Activated B cell treated with CpG ODN at 0.5 μM for 24 hours (primary cell): Measurements from ENCODE around the gene ZBTB40. TPM values are rescaled to one million over a fixed set of nuclear protein-coding genes. Genes with fewer than 3 reads are reported as not detected.

Source experiments
- ATAC-seq: fragments of 200-7000 bp; cut with Tn5 transposase; one replicate; pipeline ENCODE4 v1.10.0; 2021; ENCODE audit warnings: low read depth, mild to moderate bottlenecking, moderate library complexity
- CTCF ChIA-PET: fragments of 350-600 bp; sonication (Branson Sonifier 250); formaldehyde crosslinking; loops from one replicate; lab custom pipeline; 2021; ENCODE audit warnings: antibody characterized with exemption; lab: Charles Lee
- POLR2A ChIA-PET: fragments of 350-600 bp; sonication (Branson Sonifier 250); formaldehyde crosslinking; loops from one replicate; lab custom pipeline; 2021; ENCODE audit warnings: antibody characterized with exemption; lab: Charles Lee
- DNase-seq: peaks from one replicate; pipeline ENCODE4 v3.0.0; 2022
- H3K27ac Mint-ChIP-seq: one replicate; pipeline ENCODE4 v1.8.0; 2020; ENCODE audit warnings: mixed read lengths
- H3K27me3 Mint-ChIP-seq: one replicate; pipeline ENCODE4 v1.8.0; 2021; ENCODE audit warnings: mixed read lengths
- H3K36me3 Mint-ChIP-seq: one replicate; pipeline ENCODE4 v1.8.0; 2021; ENCODE audit warnings: low read depth, mixed read lengths
- H3K4me1 Mint-ChIP-seq: one replicate; pipeline ENCODE4 v1.8.0; 2021; ENCODE audit warnings: mixed read lengths
- H3K4me3 Mint-ChIP-seq: one replicate; pipeline ENCODE4 v1.8.0; 2020; ENCODE audit warnings: mild to moderate bottlenecking, mixed read lengths
- H3K9me3 Mint-ChIP-seq: one replicate; pipeline ENCODE4 v1.8.0; 2020; ENCODE audit warnings: mixed read lengths
- intact Hi-C: fragments of 100-400 bp; cut with micrococcal nuclease; formaldehyde crosslinking; loops from one replicate; pipeline ENCODE4 v1.15.1; 2024
- total RNA-seq: library from RNA; stranded (reverse); gene quantifications from 2 replicates; pipeline ENCODE4 v1.2.3, GENCODE V29; 2022
- TF ChIP-seq, protein P1 (sequence below): fragments of 200-600 bp; IDR thresholded peaks from one replicate; pipeline ENCODE4 v1.8.0; 2022; ENCODE audit warnings: antibody characterized with exemption, mild to moderate bottlenecking

The ZBTB40 gene
- total RNA-seq, 1 donor from 2014 or later: 36.2 TPM

DNA sequence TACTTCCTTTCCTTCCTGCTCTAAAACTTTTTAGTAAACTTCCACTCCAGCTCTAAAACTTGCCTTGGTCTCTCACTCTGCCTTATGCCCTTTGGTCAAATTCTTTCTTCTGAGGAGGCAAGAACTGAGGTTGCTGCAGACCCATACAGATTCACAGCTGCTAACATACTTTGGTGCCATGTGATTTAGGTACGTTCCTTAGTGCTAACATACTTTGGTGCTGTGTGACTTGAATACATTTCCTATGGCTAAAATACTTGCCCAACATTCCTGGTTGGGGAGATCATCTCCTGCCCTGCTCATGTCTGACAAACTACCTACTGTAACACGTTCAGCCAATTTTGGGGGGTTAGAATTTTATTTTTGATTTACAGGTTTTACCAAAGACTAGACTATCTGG lies 6.8 kb upstream of the ZBTB40 start:
- ATAC-seq: no peak

DNA sequence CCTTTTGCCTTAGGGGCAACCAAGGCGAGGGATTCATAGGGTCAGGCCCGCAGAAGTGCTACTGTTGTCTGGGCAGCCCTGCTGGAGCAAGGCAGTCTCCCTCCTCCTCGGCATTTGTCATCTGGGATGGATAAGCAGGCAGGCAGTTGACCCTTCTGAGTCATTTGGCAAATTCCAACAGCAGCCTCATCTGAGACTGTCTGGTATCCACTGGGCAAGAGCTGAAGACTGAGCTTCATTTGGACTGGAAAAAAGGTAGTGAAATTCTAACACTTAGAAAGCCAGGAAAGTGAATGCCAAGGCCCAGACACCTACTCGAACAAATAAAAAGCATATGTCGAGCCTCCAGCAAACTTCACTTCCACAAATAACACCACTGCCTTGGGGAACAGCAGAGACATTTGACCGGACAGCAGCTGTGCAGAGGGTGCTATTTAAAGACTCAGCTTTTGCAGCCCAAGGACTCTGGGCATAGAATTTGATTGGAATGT lies 4.0 kb upstream of the ZBTB40 start:
- Mint-ChIP-seq H3K9me3 (no peaks in the 10 kb centered on the region), H3K27me3 (peaks cover 5% of the 10 kb centered on the region), H3K4me1 (peaks cover 11% of the 10 kb centered on the region), H3K27ac (no peak overlapping the region), H3K36me3 (peaks cover 6% of the 10 kb centered on the region), H3K4me3 (no peak overlapping the region)
- intact Hi-C loops: no loop called here
- CTCF ChIA-PET: no interaction called here
- ATAC-seq (no peak), DNase-seq (no peak)
- POLR2A ChIA-PET: no interaction called here
- TF ChIP-seq, protein P1, sequence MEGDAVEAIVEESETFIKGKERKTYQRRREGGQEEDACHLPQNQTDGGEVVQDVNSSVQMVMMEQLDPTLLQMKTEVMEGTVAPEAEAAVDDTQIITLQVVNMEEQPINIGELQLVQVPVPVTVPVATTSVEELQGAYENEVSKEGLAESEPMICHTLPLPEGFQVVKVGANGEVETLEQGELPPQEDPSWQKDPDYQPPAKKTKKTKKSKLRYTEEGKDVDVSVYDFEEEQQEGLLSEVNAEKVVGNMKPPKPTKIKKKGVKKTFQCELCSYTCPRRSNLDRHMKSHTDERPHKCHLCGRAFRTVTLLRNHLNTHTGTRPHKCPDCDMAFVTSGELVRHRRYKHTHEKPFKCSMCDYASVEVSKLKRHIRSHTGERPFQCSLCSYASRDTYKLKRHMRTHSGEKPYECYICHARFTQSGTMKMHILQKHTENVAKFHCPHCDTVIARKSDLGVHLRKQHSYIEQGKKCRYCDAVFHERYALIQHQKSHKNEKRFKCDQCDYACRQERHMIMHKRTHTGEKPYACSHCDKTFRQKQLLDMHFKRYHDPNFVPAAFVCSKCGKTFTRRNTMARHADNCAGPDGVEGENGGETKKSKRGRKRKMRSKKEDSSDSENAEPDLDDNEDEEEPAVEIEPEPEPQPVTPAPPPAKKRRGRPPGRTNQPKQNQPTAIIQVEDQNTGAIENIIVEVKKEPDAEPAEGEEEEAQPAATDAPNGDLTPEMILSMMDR: no peak

More for the DNA sequence above, 6.8 kb upstream of the ZBTB40 start:
- intact Hi-C loops: no loop called here
- Mint-ChIP-seq H3K36me3 (no peaks in the 10 kb centered on the region), H3K9me3 (peaks cover 14% of the 10 kb centered on the region), H3K27me3 (peaks cover 5% of the 10 kb centered on the region), H3K27ac (no peak overlapping the region), H3K4me1 (no peaks in the 10 kb centered on the region), H3K4me3 (no peak overlapping the region)
- DNase-seq: no peak
- ChIA-PET CTCF (no interaction called here), POLR2A (no interaction called here)
- TF ChIP-seq, protein P1: no peak

DNA sequence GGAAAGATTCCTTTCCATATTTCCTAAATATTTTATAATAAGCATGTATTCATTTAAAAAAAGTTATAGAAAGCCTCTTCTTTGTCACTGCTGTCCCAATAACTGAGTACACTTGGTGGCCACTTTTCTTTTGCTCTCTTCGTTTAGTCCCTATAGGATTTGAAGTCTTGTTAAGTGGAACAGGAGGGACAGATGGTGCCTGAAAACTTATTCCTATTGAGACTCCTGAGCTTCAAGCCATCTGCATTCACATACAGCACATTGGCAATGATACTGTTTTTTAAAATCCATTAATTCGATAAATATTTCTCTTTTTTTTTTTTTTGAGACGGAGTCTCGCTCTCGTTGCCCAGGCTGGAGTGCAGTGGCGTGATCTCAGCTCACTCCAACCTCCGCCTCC lies 2.0 kb upstream of the ZBTB40 start:
- ChIA-PET CTCF (no interaction called here), POLR2A (no interaction called here)
- TF ChIP-seq, protein P1: no peak
- Mint-ChIP-seq H3K4me1 (peaks cover 24% of the 10 kb centered on the region), H3K36me3 (peaks cover 7% of the 10 kb centered on the region), H3K27me3 (peaks cover 1% of the 10 kb centered on the region), H3K27ac (no peak overlapping the region), H3K4me3 (no peak overlapping the region), H3K9me3 (no peaks in the 10 kb centered on the region)
- no peak for ATAC-seq
- intact Hi-C loops: loop anchor here (5.0 kb wide), 1 partner anchor 422 kb away; no protein-coding TSS in a partner anchor
- no peak for DNase-seq

DNA sequence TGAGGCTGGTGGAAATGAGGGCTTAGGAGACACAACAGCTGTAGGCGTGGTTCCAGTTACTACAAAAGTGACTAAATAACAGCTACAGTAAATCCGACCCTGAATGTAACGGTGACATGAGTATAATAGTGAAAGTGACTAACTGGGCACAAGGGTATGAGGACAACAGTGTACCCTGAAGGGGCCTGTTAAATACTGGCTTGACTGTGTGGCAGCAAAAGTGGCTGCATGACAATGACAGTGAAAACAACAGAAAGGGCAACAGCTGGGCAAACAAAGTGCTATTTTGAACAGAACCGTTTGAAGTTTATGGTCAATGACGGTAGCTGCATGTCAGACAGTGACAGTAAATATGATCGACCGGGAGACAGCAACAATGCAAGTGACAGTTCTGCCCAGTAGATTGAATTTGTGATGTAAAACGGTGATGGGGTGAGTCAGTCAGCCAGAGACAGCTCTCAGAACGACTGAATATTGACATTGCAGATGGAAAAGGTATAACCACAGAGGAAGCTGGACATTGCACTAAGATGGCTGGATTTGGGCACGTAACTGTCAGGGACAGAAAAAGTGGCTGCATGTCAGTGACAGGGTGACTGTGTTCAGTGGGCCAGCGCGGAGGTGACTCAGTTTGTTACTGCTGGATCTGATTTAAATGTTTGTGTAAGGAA lies 1.2 kb upstream of the ZBTB40 start:
- CTCF ChIA-PET: no interaction called here
- peak overlapping the region; percentile 82 for H3K27ac Mint-ChIP-seq
- TF ChIP-seq, protein P1: no peak
- H3K4me3 Mint-ChIP-seq: peak overlapping the region; percentile 74
- DNase-seq: no peak
- H3K9me3 Mint-ChIP-seq: no peaks in the 10 kb centered on the region
- intact Hi-C loops: loop anchor here (1.0 to 5.0 kb wide), 2 partner anchors 22 to 423 kb away; no protein-coding TSS in a partner anchor
- POLR2A ChIA-PET: interaction anchor here (0.6 to 2.8 kb wide), 2 partner anchors 18 to 425 kb away, joined by 3 to 7 read pairs; no protein-coding TSS in a partner anchor
- peaks cover 10% of the 10 kb centered on the region for H3K36me3 Mint-ChIP-seq
- H3K27me3 Mint-ChIP-seq: no peaks in the 10 kb centered on the region
- ATAC-seq: no peak
- peaks cover 25% of the 10 kb centered on the region for H3K4me1 Mint-ChIP-seq

DNA sequence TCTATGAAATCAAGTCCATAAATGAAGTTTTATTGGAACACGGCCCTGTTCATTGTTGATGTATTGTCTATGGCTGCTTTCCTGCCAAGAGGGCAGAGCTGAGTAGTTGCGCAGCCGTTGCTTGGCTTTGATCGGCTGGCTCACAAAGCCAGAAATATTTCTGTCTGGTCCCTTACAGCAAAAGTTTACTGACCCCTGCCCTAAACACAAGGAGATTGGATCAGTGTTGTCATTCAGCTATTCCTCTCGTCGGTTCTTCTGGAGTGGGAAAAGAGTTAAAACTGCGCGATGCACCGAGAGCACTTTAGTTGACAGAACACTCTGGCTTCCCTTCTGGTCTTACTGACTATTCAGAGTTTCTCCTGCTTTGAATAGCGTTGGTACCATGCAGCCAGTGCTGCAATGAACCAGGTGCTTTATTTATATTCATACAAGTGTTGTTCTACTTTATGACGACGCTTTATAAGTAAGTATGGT lies 868 bp downstream of the ZBTB40 start:
- Mint-ChIP-seq H3K4me3 (peak overlapping the region; percentile 90), H3K27me3 (no peaks in the 10 kb centered on the region), H3K9me3 (no peaks in the 10 kb centered on the region), H3K4me1 (peaks cover 34% of the 10 kb centered on the region), H3K27ac (peak overlapping the region; percentile 82), H3K36me3 (peaks cover 10% of the 10 kb centered on the region)
- ATAC-seq: peak; percentile 11
- TF ChIP-seq, protein P1: no peak
- POLR2A ChIA-PET: interaction anchor here (0.5 to 2.8 kb wide), 5 partner anchors 12 to 892 kb away, joined by 3 to 7 read pairs (median 4); partner anchors contain the start of gene HNRNPR
- intact Hi-C loops: loop anchor here (2.0 to 5.0 kb wide), 2 partner anchors 425 to 670 kb away; partner anchors contain the start of gene USP48
- DNase-seq: no peak
- CTCF ChIA-PET: no interaction called here
